NCI-H1105 treated with DMSO at 0.1 percent for 48 hours (cell line): ENCODE data around the gene EFCAB11.
"Not testable (repeated sequence)": the region's sequence is repeated elsewhere in the genome, so short reads cannot be mapped to it uniquely, and the experiment has no call there.

Source experiments
- DNase-seq: peaks from one replicate; lab custom pipeline; 2025; lab: John Stamatoyannopoulos, UW

EFCAB11 gene

DNA sequence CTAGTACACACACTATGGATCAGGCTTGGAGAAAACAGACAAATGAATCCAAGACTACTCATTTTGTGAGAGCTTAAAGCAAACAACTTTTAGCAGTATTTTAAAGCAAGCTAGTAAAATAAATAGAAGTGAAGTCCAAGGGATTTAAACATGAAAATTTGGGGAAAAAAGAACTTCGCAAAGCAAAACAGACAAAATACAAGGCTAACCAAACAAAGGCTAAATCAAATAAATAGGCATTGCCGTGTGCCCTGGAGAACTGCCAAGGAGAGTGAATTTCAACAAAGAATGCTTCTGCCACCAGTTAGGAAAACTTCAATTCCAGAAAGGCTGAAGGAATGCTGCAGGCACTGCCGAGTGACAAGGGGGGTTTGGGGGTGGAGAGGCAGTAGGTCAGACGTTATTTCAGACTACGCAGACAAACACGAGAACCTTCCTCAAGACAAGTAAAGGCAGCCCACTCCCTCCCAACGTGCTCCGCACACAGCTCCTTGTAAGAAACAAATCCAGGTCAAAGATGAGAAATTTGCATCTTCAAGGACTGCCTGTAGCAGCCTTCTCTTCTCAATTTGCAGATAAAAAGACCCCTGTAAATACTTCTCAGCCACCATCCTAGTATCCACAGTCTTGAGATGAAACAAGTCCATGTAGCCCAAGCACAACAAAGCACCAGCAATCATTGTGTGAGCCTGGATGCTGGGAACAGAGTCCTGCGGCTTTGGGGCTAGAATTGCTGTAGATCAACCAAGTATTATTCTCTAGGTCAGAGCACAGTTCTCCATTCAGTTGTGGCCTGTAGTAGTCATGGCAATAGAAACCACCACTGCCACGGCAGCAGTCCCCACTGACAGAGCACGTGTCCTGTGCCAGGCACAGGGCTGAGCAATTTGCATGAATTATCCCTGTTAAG is 43.3 kb downstream of the EFCAB11 start:
- peak; percentile 12 for DNase-seq

DNA sequence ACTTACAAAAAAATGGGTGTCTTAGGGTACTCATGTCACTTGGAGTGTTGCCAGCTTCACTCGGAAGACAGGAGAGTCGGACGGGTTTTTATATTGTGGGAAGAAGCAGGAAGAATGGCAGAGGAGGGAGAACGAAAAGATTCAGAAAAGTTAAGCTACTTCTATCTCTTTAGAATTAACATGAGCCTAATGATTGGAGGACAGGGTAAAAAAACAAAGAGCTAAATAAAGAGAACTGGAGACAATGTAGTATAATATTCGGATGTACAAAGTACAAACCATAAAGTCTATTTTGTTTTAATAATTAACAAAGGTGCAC is 43.9 kb downstream of the EFCAB11 start:
- no peak for DNase-seq

GRCh38 chr14:89909586-89909985 is 44.9 kb downstream of the EFCAB11 start:
- no peak for DNase-seq

DNA sequence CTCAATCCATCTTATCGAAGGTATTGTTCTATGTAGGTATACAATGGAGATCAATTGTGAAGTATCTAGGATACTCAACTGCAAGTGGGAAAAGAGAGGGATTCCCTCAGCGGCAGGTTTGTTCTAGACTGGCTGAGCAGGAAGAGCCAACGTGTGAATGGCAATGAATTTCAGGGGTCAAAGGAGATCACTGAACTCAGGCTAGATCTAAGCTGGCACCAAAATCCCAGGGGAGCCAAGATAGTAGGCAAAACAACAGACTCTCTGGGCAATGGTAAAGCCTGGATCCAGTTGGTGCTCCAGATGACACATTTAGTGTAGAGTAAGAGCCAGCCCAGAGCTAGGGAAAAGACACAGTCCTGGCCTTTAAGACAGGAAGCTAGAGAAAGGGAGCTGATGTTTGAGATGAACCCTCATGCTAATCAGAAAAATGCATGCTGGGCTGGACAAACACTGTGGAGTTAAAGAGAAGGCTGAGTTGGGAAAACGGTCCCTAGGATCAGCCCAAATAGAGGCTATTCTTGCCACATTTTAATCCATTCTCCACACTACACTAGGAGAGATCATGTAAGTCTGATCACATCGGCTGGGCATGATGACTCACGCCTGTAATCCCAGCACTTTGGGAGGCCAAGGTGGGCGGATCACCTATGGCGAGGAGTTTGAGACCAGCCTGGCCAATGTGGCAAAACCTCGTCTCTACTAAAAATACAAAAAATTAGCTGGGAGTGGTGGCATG is 45.6 kb downstream of the EFCAB11 start:
- DNase-seq = no peak

DNA sequence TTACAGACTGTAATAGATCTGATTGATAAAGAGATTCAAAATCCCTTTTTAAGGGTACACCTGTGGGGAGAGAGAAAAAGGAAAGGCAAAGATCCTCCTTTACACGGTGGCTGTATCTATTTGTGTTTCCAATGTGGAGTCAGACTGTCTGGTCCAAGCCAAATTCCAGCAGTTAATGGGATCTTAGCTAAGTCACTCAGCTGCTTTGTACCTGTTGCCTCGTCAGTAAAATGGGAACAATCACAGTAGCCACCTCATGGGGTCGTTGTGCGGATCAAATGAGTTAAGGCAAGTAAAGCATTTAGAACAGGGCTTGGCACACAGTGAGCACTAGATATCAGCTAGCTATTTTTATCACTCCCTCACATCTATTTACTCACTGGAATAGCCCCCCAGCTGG is 46.9 kb downstream of the EFCAB11 start:
- no peak for DNase-seq

DNA sequence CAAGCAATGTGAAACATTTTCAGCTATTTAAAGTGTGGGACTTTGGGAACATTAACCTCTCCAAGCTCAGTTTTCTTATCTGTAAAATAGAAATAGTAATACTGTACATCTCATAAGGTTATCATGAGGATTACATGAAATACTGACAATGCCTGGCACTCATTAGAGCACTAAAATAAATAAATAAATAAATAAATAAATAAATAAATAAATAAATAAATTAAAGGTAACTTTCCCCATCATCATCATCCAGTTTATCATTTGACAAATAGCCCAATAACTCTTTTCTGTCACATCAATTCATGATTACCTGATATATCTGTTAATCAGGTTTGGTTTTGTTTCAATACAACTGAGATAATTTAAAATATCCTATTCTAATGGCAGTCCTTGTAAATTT is 48.5 kb downstream of the EFCAB11 start:
- no peak for DNase-seq

- no peak for DNase-seq
Observed at GRCh38 chr14:89903340-89903952, 51.1 kb downstream of the EFCAB11 start.

GRCh38 chr14:89902881-89903280 is 51.6 kb downstream of the EFCAB11 start:
- DNase-seq = peak; percentile 65

DNA sequence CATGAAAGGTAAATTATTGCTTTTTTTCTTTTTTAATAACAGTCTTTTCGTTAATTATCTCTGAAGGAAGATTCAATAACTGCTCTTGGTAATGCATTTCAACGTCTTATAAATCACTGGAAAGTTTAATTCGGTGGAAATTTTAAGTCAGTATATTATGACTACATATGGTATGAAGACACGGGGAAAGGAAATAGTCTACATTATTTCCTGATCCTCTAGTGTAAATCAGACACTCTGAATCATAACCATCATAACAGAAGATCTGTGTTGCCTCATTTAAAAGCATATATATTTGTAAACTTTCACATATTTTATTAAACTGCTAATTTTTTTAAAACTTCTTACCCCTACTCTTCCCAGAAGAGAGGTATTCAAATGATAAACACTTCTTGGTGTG is 53.7 kb downstream of the EFCAB11 start:
- DNase-seq = no peak

DNA sequence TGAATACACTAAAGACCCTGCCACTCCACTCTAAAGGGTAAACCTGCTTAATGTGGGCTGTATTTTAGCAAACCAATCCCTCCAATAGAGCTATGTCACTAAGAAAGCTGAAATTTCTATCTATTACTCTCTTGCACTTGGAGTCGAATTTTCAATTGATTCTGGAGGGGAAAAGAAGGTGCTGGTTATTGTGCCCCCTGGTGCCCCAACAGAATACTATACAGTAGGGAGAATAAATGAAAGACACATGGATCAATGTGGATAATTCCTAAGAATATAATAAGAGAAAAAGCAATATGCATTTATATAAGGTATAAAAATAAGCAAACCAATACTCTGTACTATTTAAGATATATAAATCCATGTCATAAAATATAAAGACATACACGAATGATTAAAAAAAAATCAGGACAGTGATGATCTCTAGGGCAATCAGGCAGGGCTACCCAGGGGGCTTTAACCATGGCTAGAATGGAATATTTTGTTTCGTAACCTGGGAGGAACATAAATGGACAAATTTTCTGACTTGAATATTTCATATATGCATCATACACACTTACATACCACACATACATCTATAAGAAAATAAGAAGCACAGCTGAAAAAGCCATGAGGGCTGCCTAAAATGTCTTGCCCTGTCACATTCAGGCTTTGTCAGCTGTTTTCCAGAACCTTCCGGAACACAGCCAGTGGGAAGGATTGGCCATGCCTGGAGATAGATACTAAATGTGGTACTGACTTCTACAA is 54.4 kb downstream of the EFCAB11 start:
- peak; percentile 37 for DNase-seq

- no peak for DNase-seq
Observed at GRCh38 chr14:89899291-89899690, 55.2 kb downstream of the EFCAB11 start.

GRCh38 chr14:89893388-89893787 is 61.1 kb downstream of the EFCAB11 start:
- not testable (repeated sequence) for DNase-seq

DNA sequence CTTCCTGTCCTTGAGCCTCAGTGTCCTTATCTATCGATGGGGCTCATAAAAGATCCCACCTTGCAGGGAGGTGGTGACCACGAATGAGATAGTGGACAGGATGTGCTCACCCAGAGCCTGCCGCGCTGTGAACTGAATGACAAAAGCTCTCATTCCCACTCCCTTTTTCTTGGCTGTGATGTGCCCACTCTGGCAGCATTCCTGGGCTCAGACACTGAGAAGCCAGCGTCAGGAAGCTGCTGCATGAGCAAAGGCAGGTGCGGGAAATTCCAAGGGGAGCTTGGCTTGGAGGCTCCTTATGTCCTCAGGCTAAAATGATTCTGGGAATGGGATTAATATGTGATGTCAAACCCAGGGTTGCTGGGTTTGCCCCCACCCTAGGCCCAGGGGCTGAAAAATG is 61.6 kb downstream of the EFCAB11 start:
- DNase-seq = no peak

DNA sequence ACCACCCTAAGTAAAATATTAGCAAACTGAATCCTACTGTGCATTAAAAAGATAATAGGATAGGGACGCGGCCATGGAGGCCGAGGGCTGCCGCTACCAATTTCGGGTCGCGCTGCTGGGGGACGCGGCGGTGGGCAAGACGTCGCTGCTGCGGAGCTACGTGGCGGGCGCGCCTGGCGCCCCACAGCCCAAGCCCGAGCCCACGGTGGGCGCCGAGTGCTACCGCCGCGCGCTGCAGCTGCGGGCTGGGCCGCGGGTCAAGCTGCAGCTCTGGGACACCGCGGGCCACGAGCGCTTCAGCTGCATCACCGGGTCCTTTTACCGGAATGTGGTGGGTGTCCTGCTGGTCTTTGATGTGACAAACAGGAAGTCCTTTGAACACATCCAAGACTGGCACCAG is 62.8 kb downstream of the EFCAB11 start:
- not testable (repeated sequence) for DNase-seq

GRCh38 chr14:89891055-89891454 is 63.5 kb downstream of the EFCAB11 start:
- no peak for DNase-seq

GRCh38 chr14:89890589-89890988 is 63.9 kb downstream of the EFCAB11 start:
- DNase-seq = no peak

- no peak for DNase-seq
Observed at GRCh38 chr14:89889626-89890025, 64.9 kb downstream of the EFCAB11 start.

- no peak for DNase-seq
Observed at GRCh38 chr14:89884761-89885160, 69.8 kb downstream of the EFCAB11 start.

GRCh38 chr14:89881839-89882238 is 72.7 kb downstream of the EFCAB11 start:
- DNase-seq = no peak

DNA sequence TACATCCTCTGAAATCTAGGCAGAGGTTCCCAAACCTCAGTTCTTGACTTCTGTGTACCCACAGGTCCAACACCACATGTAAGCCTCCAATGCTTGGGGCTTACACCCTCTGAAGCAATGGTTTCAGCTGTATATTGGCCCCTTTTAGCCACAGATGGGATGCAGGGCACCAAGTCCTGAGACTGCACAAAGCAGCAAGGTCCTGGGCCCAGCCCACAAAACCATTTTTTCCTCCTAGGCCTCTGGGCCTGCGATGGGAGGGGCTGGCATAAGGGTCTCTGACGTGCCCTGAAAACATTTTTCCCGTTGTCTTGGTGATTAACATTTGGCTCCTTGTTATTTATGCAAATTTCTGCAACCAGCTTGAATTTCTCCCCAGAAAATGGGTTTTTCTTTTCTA is 80.4 kb downstream of the EFCAB11 start:
- not testable (repeated sequence) for DNase-seq

DNA sequence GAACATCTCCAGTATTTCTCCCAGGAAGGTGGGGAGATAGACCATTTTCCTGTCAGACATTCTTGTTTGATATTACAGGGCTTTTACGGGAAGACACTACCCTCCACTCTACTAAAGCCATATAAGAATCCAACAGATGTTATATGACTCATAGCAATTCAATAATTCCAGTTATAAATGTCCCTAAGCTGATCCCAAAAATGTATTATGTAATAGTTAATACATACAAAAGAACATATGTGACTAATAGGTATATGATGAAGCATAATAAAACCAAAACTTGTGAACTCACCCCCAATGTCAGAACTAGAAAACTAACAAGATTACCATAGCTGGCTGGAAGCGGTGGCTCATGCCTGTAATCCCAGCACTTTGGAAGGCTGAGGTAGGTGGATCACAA is 84.2 kb downstream of the EFCAB11 start:
- no peak for DNase-seq

GRCh38 chr14:89869606-89870005 is 84.9 kb downstream of the EFCAB11 start:
- no peak for DNase-seq
